Lower leg skin (tissue), 4 donors: ENCODE data around the gene SAMD9. TPM values are rescaled to one million over a fixed set of nuclear protein-coding genes. Genes with fewer than 3 reads are reported as not detected.

ENCODE experiments used
- DNase-seq, 2 donors: peaks; one replicate each; pipeline ENCODE4 v3.0.0-alpha.2; 2019; ENCODE audit warnings: low spot score in 2 of 2
- H3K4me3 ChIP-seq: fragments of 200-600 bp; sonication (generic); 2 replicates; pipeline ENCODE4 v1.5.1; 2017; ENCODE audit warnings: mild to moderate bottlenecking, low read depth; ENCODE audit not compliant: poor library complexity, severe bottlenecking
- POLR2A ChIP-seq, 2 donors: fragments of 450-650 bp; IDR thresholded peaks; one replicate each; pipeline ENCODE4 v1.6.1; 2016 to 2017; ENCODE audit warnings: antibody characterized with exemption in 2 of 2, mild to moderate bottlenecking in 1 of 2, moderate library complexity in 1 of 2
- WGBS, 2 donors: methylation state at CpG; one replicate each; pipeline ENCODE4 v1.1.5; 2018; 5-methylcytosine and 5-hydroxymethylcytosine counted together
- intact Hi-C: fragments of 100-400 bp; cut with DNase I; formaldehyde crosslinking; loops from one replicate; pipeline ENCODE4 v1.15.0; 2023; ENCODE audit warnings: low total_unique reads
- total RNA-seq, 4 donors: library from RNA; depleted of rRNA; stranded (reverse); fragments of >200 nt; gene quantifications; one replicate each; pipeline ENCODE4 v1.1.0, GENCODE V29; 2016
- TF ChIP-seq, protein P1 (sequence below), 3 donors: fragments of 450-650 bp; IDR thresholded peaks; one replicate each; pipeline ENCODE4 v1.5.1; 2016; ENCODE audit warnings: antibody characterized with exemption in 3 of 3, mild to moderate bottlenecking in 3 of 3, moderate library complexity in 2 of 3

Gene SAMD9
- total RNA-seq, 4 donors from 2014 or later: 1.4 to 4.7 (median 3.1) TPM

DNA sequence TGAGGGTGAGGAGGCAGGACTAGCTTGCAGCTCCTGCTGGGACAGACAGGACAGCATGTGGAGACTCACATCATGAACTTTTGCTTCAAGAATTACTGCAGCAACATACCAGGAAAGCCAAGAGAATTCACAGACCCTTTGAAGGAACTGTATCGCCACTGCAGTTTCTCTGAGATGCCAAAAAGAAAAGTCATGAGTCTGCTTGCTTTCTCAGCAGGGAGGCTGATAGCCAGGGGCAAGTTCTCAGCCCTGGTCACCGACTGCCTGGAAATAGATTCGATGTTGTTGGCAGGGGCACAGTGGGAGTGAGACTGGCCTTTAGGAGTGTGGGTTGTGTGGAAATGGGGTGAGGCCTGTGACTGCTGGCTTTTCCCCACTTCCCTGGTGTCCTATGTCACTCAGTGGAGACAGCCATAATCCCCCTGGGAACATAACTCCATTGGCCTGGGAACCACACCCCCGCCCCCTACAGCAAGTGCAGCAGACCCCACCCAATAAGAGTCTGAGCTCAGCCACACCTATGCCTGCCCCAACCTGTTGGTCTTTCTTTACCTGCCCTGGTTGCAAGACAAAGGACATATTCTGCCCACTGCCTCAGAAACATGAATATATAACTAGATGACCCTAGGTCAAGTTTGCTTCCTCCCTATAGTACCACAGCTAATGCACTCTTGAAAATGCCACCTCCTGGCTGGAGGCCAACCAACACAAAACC lies 1.6 kb upstream of the SAMD9 start:
- intact Hi-C loops: no loop called here
- TF ChIP-seq, protein P1, sequence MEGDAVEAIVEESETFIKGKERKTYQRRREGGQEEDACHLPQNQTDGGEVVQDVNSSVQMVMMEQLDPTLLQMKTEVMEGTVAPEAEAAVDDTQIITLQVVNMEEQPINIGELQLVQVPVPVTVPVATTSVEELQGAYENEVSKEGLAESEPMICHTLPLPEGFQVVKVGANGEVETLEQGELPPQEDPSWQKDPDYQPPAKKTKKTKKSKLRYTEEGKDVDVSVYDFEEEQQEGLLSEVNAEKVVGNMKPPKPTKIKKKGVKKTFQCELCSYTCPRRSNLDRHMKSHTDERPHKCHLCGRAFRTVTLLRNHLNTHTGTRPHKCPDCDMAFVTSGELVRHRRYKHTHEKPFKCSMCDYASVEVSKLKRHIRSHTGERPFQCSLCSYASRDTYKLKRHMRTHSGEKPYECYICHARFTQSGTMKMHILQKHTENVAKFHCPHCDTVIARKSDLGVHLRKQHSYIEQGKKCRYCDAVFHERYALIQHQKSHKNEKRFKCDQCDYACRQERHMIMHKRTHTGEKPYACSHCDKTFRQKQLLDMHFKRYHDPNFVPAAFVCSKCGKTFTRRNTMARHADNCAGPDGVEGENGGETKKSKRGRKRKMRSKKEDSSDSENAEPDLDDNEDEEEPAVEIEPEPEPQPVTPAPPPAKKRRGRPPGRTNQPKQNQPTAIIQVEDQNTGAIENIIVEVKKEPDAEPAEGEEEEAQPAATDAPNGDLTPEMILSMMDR (IDR thresholded peaks at IDR 0.05): no peak
- no peak for TF ChIP-seq POLR2A (IDR thresholded peaks at IDR 0.05)
- 56 to 64% methylated on average over 4 of the region's 4 CpGs for WGBS, 2 donors
- no peak overlapping the region for H3K4me3 ChIP-seq
- peak in 1 of 2 donors; percentile 15 for DNase-seq

- no peak overlapping the region for H3K4me3 ChIP-seq
- intact Hi-C loops: no loop called here
- WGBS, 2 donors: 46 to 58% methylated on average over 1 of the region's 1 CpG
- TF ChIP-seq, protein P1 (IDR thresholded peaks at IDR 0.05): no peak
- no peak for TF ChIP-seq POLR2A (IDR thresholded peaks at IDR 0.05)
- DNase-seq: no peak
Observed at GRCh38 chr7:93117327-93117726, 452 bp downstream of the SAMD9 start.

- DNase-seq: no peak
- H3K4me3 ChIP-seq: no peak overlapping the region
- 76 to 78% methylated on average over 7 of the region's 7 CpGs for WGBS, 2 donors
- intact Hi-C loops: no loop called here
- no peak for TF ChIP-seq POLR2A (IDR thresholded peaks at IDR 0.05)
- TF ChIP-seq, protein P1 (IDR thresholded peaks at IDR 0.05): no peak
Observed at GRCh38 chr7:93115796-93116195, 2.0 kb downstream of the SAMD9 start.

- no peak for DNase-seq
- WGBS, 2 donors: 93 to 96% methylated on average over 13 of the region's 13 CpGs
- H3K4me3 ChIP-seq: no peak overlapping the region
Observed at GRCh38 chr7:93108003-93108402, 9.8 kb downstream of the SAMD9 start.

GRCh38 chr7:93097388-93097787 lies 20.4 kb downstream of the SAMD9 start:
- DNase-seq: no peak
- intact Hi-C loops: no loop called here
- no peak overlapping the region for H3K4me3 ChIP-seq
- 82 to 85% methylated on average over 2 of the region's 2 CpGs for WGBS, 2 donors
- TF ChIP-seq POLR2A (IDR thresholded peaks at IDR 0.05): no peak
- TF ChIP-seq, protein P1 (IDR thresholded peaks at IDR 0.05): no peak

More at GRCh38 chr7:93108003-93108402, 9.8 kb downstream of the SAMD9 start:
- intact Hi-C loops: no loop called here
- no peak for TF ChIP-seq POLR2A (IDR thresholded peaks at IDR 0.05)
- TF ChIP-seq, protein P1 (IDR thresholded peaks at IDR 0.05): no peak
